Activated T-helper 1 cell treated with anti-CD3 and anti-CD28 coated beads, Interleukin-12 subunit alpha, Interleukin-12 subunit beta, Interleukin-2, Interleukin-4 antibody, amounts not matched to agents 30 ng/mL and 10 ng/mL and 1 ng/mL, durations not matched to agents 14 hours and 24 hours and 36 hours (primary cell): ENCODE measurements around the gene ICAM1. TPM values are rescaled to one million over a fixed set of nuclear protein-coding genes. Genes with fewer than 3 reads are reported as not detected.

Experiments used
- DNase-seq: peaks from one replicate; pipeline ENCODE4 v3.0.0; 2021; ENCODE audit warnings: low spot score
- H3K27ac Mint-ChIP-seq: one replicate; pipeline ENCODE4 v1.8.0; 2021; ENCODE audit warnings: mild to moderate bottlenecking, mixed read lengths
- H3K27me3 Mint-ChIP-seq: one replicate; pipeline ENCODE4 v1.8.0; 2022; ENCODE audit warnings: mild to moderate bottlenecking, moderate library complexity, mixed read lengths; ENCODE audit not compliant: insufficient read depth
- H3K36me3 Mint-ChIP-seq: one replicate; pipeline ENCODE4 v1.8.0; 2021; ENCODE audit warnings: low read depth, mixed read lengths
- H3K4me1 Mint-ChIP-seq: one replicate; pipeline ENCODE4 v1.8.0; 2021; ENCODE audit warnings: low read depth, mixed read lengths
- H3K4me3 Mint-ChIP-seq: one replicate; pipeline ENCODE4 v1.8.0; 2021; ENCODE audit warnings: mild to moderate bottlenecking, moderate library complexity, mixed read lengths
- H3K9me3 Mint-ChIP-seq: one replicate; pipeline ENCODE4 v1.8.0; 2021; ENCODE audit warnings: mixed read lengths
- intact Hi-C: fragments of 100-400 bp; cut with micrococcal nuclease; formaldehyde crosslinking; loops from one replicate; pipeline ENCODE4 v1.15.1; 2024
- total RNA-seq: library from RNA; stranded (reverse); gene quantifications from 2 replicates; pipeline ENCODE4 v1.2.3, GENCODE V29; 2022

Gene ICAM1
- total RNA-seq, 1 donor from 2014 or later: 92.2 TPM

DNA sequence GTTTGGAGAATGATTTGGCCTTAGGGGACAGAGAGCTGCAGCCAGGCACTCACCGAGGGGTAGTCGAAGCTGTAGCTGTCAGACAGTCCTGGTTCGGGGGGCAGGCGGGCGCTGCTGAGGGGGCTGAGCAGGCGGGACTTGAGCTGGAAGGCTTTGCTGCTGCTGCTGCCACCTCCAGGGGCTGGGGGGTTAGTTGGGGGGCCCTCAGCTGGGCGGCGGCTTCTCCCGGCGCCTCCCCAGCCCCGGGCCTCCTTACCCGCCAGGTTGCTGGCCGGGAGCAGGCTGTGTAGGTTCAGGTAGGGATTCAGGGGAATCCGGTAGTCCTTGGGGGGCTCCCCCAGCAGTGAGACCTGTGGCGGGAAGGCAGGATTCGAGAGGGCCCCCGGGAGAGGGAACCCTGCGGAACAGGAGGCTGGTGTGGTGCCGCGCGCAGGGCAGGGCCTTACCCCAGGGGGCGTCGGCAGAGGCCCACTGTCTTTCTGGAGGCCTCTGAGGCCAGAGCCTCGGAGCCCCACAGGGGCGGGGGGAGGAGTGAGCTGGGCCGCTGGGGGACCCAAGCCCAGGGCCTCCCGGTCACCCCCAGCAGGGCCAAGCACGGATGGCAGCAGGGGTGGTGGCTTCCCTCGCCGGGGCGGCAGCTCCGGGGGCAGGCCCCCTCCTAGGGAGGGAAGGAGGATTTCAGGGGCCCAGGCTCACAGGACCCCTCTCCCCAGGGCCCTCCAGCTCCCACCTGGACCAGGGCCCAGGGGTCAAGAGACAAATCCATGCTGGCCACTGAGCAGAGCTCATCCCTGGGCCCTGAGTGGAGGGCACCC lies 49.9 kb downstream of the ICAM1 start:
- H3K27me3 Mint-ChIP-seq: no peaks in the 10 kb centered on the region
- H3K36me3 Mint-ChIP-seq: peaks cover 22% of the 10 kb centered on the region
- H3K27ac Mint-ChIP-seq: no peak overlapping the region
- peaks cover 7% of the 10 kb centered on the region for H3K4me1 Mint-ChIP-seq
- no peak overlapping the region for H3K4me3 Mint-ChIP-seq
- no peaks in the 10 kb centered on the region for H3K9me3 Mint-ChIP-seq
- DNase-seq: no peak
- intact Hi-C loops: no loop called here

DNA sequence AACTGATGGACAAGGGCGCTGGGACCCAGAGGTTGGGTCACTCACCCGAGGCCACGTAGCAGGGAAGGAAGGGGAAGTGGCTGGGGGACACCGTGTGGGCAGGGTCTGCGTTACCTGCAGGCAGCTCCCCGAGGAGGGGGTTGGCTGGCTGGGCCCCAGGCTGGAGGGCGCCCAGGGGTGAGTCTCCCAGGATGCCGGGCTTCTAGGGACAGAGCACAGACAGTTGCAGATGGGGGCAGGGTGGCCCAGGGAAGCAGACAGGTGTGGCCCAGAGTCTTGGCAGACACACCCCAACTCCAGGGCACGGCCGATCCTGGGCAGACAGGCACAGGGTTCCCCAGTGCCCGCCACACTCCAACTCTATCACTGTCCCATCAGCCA lies 50.5 kb downstream of the ICAM1 start:
- H3K27ac Mint-ChIP-seq: no peak overlapping the region
- no peaks in the 10 kb centered on the region for H3K9me3 Mint-ChIP-seq

DNA sequence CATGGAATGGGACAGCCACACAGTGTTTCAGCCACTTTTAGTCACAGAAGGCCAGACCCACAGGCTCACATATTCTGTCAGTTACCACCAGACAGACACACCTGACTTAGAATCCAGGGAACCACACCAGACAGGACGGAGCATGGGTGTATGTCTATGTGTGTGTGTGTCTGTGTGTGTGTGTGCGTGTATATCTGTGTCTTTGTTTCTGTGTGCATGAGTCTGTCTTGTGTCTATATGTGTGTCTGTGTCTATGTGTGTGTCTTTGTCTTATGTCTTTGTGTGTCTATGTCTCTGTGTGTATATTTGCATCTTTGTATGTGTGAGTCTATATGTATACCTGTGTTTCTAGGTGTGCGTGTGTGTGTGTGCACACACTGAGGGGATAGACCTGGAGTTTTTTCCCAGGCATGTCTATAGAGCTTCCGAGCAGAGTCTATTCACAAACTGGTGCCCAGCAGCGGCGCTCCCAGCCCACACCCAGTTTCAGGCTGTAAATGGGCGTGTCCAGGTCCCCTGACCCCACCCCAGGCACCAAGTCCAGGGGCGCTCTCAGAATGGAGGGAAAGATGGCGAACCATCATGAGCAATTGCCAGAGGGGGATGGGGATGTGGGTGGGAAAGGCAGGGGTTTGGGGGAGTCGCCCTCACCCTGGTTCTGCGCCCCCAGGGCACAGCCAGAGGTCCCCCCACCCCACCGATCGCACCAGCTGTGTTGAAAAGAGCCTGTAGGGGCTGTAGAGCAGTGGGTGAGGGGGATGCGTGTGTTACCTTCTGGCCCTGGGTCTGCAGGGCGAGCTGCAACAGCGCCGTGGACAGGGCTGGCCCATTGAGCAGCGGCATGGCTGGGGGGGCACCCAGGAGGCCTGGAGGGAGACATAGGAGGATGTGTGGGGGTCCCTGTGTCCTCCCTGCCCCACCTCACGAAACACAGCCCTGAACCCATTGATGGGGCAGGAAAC lies 51.2 kb downstream of the ICAM1 start:
- H3K36me3 Mint-ChIP-seq: peaks cover 22% of the 10 kb centered on the region

More for the DNA sequence above, 50.5 kb downstream of the ICAM1 start:
- H3K4me1 Mint-ChIP-seq: peaks cover 1% of the 10 kb centered on the region
- no peaks in the 10 kb centered on the region for H3K27me3 Mint-ChIP-seq
- DNase-seq: no peak
- no peak overlapping the region for H3K4me3 Mint-ChIP-seq
- intact Hi-C loops: no loop called here
- peaks cover 22% of the 10 kb centered on the region for H3K36me3 Mint-ChIP-seq

DNA sequence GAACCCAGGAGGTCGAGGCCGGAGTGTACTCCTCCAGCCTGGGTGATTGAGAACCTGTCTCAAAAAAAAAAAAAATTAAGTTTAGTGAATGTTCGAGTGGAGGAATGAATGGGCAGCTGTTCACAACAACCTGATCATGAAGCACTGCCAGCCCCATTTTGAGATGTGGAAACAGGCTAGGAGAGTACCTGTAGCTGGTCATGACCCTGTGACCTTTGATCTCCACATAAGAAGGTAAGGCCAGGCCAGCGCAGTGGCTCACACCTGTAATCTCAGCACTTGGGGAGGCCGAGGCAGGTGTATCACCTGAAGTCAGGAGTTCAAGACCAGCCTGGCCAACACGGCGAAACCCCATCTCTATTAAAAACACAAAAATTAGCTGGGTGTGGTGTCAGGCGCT lies 54.8 kb downstream of the ICAM1 start:
- H3K27me3 Mint-ChIP-seq: no peaks in the 10 kb centered on the region
- H3K4me3 Mint-ChIP-seq: no peak overlapping the region
- intact Hi-C loops: no loop called here
- DNase-seq: no peak
- H3K36me3 Mint-ChIP-seq: peaks cover 23% of the 10 kb centered on the region
- H3K4me1 Mint-ChIP-seq: no peaks in the 10 kb centered on the region
- H3K27ac Mint-ChIP-seq: no peak overlapping the region
- no peaks in the 10 kb centered on the region for H3K9me3 Mint-ChIP-seq

More for the DNA sequence above, 51.2 kb downstream of the ICAM1 start:
- intact Hi-C loops: no loop called here
- no peaks in the 10 kb centered on the region for H3K4me1 Mint-ChIP-seq
- H3K27ac Mint-ChIP-seq: no peak overlapping the region
- DNase-seq: no peak
- no peak overlapping the region for H3K4me3 Mint-ChIP-seq
- H3K27me3 Mint-ChIP-seq: no peaks in the 10 kb centered on the region
- H3K9me3 Mint-ChIP-seq: no peaks in the 10 kb centered on the region

DNA sequence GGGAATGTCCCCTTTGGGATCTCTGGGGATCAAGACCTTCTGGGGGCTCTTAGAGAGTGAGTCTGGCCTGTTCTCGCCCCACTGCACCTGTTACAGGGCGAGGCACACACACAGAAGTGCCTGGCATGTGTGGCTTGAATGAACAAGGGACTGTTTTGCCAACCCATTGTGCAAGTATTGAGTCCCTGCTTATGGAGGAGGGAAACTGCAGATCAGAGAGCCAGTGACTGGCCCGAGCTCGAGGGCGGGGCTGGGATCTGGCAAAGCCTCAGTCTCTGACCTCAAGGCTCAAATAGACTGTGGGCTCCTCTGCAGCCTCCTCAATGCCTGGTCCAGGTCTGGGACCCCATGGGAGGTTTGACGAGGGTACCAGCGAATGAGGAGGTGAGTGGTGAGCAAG lies 56.9 kb downstream of the ICAM1 start:
- Mint-ChIP-seq H3K36me3 (peaks cover 24% of the 10 kb centered on the region), H3K9me3 (no peaks in the 10 kb centered on the region), H3K4me3 (no peak overlapping the region), H3K27ac (no peak overlapping the region), H3K27me3 (no peaks in the 10 kb centered on the region), H3K4me1 (peaks cover 10% of the 10 kb centered on the region)
- no peak for DNase-seq
- intact Hi-C loops: no loop called here

DNA sequence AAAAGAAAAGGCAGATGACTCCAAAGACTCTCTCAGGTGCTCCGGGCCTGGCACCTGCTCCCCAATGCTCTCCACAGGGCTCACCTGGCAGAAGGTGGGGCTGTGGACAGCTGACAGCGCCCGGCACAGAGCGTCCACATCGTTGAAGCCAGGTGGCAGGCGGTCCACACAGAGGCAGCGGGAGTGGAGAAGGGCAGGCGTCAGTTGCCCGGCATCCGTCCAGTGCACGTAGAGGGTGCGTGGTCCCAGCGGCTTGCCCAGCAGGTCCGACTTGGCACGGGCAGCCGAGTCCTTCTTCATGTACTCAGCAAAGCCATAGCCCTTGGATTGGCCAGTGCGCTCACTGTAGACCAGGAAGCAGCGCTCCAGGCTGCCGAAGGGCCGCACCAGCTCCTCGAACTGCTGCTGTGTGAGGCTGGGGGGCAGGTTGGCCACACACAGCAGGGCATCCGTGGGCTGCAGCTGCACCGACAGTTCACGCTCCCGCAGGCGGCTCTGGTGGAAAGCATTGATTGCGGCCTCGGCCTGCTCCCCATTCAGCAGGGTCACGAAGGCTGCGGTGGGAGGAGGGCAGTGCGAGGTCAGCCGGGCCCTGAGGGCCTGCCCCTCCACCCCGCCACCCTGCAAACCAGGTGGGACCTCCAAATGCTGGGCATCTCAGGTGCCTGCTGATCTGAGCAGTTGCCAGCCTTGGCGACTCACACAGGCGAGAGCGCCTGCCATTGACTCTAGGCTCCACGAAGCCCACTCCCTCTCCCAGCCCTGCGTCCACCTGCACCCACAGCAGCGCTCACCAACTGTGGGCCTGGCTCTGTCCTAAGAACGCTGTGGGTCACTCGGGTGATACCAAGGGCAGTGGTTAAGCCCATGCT lies 57.9 kb downstream of the ICAM1 start:
- no peaks in the 10 kb centered on the region for H3K27me3 Mint-ChIP-seq
- H3K9me3 Mint-ChIP-seq: no peaks in the 10 kb centered on the region
- H3K4me3 Mint-ChIP-seq: no peak overlapping the region
- no peak for DNase-seq
- peaks cover 28% of the 10 kb centered on the region for H3K36me3 Mint-ChIP-seq
- H3K27ac Mint-ChIP-seq: no peak overlapping the region
- H3K4me1 Mint-ChIP-seq: peaks cover 11% of the 10 kb centered on the region
- intact Hi-C loops: no loop called here

DNA sequence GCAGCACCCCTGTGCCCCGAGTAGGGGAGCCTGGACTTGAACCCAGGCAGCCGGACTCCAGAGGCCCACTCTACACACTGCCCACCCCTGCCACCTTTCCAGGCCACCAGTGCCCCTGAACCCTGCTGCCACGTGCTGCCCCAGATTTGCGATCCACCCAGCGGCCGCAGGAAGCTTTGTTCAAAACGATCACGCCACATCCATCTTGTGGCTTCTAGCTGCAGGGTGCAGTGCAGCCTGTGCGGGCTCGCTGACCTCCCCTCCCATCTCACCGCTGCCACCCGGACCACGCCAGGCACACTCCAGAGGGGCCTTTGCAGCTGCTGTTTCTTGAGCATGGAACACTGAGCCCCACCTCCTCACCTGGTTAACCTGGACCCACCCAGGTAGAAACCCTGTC lies 58.6 kb downstream of the ICAM1 start:
- Mint-ChIP-seq H3K36me3 (peaks cover 28% of the 10 kb centered on the region), H3K9me3 (no peaks in the 10 kb centered on the region), H3K27me3 (no peaks in the 10 kb centered on the region), H3K4me1 (peaks cover 11% of the 10 kb centered on the region), H3K4me3 (no peak overlapping the region), H3K27ac (no peak overlapping the region)
- intact Hi-C loops: no loop called here
- DNase-seq: no peak

DNA sequence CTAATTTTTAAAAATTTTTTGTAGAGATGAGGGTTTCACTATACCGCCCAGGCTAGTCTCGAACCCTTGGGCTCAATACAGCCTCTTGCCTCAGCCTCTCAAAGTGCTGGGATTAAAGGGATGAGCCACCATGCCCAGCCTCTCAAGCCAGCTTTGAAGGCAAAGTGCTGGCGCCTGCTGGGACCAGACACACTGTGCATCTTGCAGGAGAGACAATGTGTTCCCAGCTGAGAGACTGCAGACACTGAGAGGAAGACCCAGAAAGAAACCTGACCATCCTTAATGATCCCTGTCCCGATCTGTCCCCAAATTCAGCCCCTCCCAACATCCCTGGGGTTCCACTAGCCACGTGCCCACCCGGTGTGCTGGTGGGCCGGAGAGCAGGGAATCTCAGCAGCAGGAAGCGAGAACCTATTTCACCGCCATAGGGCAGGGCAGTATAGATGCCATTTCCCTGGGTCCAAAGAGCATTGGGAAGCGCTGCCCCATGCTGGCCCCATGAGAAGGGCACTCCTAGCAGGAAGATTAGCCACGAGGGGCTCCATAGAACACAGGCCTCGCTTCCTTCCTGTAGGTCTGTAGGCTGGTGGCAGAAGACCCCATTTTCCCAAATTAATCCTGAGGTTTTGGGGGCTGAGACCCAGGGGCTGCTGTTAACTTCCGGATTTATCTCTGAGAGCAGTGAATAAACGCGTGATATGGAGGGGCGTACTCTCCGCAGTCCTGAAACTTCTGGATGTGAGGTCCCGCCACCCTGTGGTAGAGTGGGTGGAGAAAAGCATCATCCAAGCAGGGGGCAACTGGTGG lies 61.4 kb downstream of the ICAM1 start:
- H3K36me3 Mint-ChIP-seq: peaks cover 24% of the 10 kb centered on the region

DNA sequence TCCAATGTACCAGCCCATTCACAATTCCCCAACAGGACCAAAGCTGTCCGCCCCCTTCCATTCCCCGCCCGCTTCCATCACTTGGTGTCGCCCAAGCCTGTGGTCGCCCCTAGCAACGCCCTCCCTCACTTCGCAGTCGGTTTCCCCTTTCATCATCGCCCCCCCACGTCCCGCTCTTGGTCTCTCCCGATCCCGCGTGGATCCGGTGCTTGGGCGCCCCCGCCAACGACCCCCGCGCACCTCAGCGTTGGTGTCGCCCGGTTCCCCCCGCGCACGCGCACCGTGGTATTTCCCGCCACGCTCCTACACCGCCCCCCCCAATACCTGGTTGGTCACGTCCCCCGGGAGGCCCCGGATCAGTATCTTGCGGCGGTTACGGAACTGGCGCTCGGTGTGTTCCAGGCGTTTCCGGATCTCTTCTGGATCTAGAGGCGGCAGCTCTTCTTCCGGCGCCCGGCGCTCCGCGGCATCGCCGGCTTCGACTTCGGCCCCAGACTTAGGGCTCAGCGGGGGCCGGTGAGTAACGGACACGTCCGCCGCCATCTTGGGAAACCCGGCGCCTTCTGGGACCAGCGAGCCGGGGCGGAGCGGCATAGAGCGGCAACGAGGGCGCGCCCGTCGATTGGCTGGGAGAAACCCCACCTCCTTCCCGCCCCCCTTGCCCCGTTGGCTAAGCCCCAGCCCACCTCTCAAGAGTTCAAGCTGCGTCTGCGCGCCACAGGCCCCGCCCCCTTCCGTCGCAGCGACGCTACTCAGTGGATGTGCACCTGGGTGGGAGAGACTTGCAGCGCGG lies 62.2 kb downstream of the ICAM1 start, which contains the start of gene RAVER1:
Gene RAVER1 (minus strand): TSS at position 565 of the 793 bp plus-strand sequence. CDS start 22 bp downstream, at position 543.
- intact Hi-C loops: loop anchor here (1.0 to 10.0 kb wide), 8 partner anchors 17 to 362 kb away; partner anchors contain the start of genes CDC37, FDX2, ICAM1 and ILF3
- Mint-ChIP-seq H3K4me3 (peak within 1 kb of the TSS; percentile 90), H3K4me1 (peaks cover 11% of the 10 kb centered on the region), H3K9me3 (no peaks in the 10 kb centered on the region), H3K27me3 (no peaks in the 10 kb centered on the region), H3K27ac (peak within 1 kb of the TSS; percentile 95), H3K36me3 (peaks cover 20% of the 10 kb centered on the region)
- DNase-seq: peak; percentile 95

More for the DNA sequence above, 61.4 kb downstream of the ICAM1 start:
- Mint-ChIP-seq H3K4me3 (peak overlapping the region; percentile 90), H3K4me1 (peaks cover 11% of the 10 kb centered on the region), H3K9me3 (no peaks in the 10 kb centered on the region), H3K27me3 (no peaks in the 10 kb centered on the region), H3K27ac (peak overlapping the region; percentile 95)
- intact Hi-C loops: loop anchor here (2.0 to 10.0 kb wide), 3 partner anchors 228 to 362 kb away; partner anchors contain the start of gene ILF3
- no peak for DNase-seq

DNA sequence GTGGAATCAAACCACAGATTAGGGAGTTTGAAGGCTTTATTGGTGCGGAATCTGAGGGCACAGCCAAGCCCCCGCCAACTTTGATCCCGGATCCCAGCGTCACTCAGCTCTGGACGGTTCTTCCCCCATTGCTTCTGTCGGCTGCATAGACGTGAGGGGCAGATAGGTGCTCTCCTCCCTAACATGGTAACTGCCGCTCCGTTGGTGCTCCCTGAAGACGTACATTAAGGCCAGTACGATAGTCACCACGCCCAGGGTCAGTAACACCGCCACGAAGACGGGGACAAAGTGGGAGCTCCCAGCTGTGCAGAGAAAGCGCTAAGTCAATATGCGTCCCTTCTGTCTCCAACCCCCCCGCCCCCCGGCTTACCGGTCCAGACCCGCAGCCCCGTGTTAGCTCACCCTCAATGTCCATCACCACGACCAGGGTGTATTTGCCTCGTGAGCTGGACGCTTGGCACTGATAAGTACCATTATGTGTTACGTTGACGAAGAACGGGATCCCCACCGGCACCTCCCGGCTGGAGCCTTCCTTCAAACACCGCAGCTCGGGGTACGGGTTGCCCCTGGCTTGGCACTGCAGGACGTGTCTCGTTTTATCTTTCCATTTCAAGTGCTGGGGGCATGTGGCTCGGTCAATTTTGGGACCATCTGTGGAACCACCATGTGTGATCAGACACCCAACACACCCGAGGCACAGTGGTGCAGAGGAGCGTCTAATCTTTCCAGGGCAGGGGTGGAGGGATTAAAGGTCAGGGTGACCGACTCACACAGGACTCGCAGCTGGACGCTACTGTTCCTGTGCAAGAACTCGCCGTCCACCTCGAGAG lies 63.1 kb downstream of the ICAM1 start:
- Mint-ChIP-seq H3K9me3 (no peaks in the 10 kb centered on the region), H3K4me1 (peaks cover 18% of the 10 kb centered on the region)
- DNase-seq: no peak

More for the DNA sequence above, 63.1 kb downstream of the ICAM1 start:
- Mint-ChIP-seq H3K36me3 (peaks cover 20% of the 10 kb centered on the region), H3K27me3 (no peaks in the 10 kb centered on the region), H3K27ac (peak overlapping the region; percentile 95), H3K4me3 (peak overlapping the region; percentile 90)
- intact Hi-C loops: loop anchor here (1.0 to 10.0 kb wide), 8 partner anchors 18 to 361 kb away; partner anchors contain the start of genes CDC37, FDX2, ICAM1 and ILF3
